H1 (cell line): Measurements from ENCODE around the gene MCF2L. TPM values are rescaled to one million over a fixed set of nuclear protein-coding genes. Genes with fewer than 3 reads are reported as not detected.

Experiments used
- CTCF ChIA-PET: fragments of 300-600 bp; sonication (Branson Sonifier 250); formaldehyde crosslinking; loops from one replicate; lab custom pipeline; 2021; ENCODE audit not compliant: partially characterized antibody; lab: Charles Lee
- POLR2A ChIA-PET: fragments of 300-600 bp; sonication (Branson Sonifier 250); formaldehyde crosslinking; loops from one replicate; lab custom pipeline; 2021; ENCODE audit warnings: inconsistent platforms; ENCODE audit not compliant: partially characterized antibody; lab: Charles Lee
- DNase-seq, 2 experiments: peaks; one replicate each; pipeline versions ENCODE4 v3.0.0 to v3.0.0-alpha.2; 2010 to 2022; ENCODE audit warnings: low spot score in 2 of 2, low read depth in 1 of 2, mixed read lengths in 1 of 2
- FAIRE-seq: peaks from 2 replicates; lab custom pipeline; 2011; peaks lifted over from hg19 to GRCh38; lab: Jason Lieb, UNC
- H2AFZ ChIP-seq: 2 replicates; pipeline ENCODE4 v1.8.1; 2012; ENCODE audit warnings: low read length, inconsistent platforms
- H2AK5ac ChIP-seq: 2 replicates; pipeline ENCODE4 v1.6.1; 2013; ENCODE audit warnings: low read depth, low read length
- H2BK120ac ChIP-seq: replicated peaks from 2 replicates; pipeline ENCODE3; 2013; ENCODE audit warnings: low read depth, low read length, inconsistent platforms
- H2BK12ac ChIP-seq: 2 replicates; pipeline ENCODE4 v1.6.1; 2013; ENCODE audit warnings: low read depth, low read length
- H2BK15ac ChIP-seq: 2 replicates; pipeline ENCODE4 v1.6.1; 2013; ENCODE audit warnings: low read length
- H2BK20ac ChIP-seq: 2 replicates; pipeline ENCODE4 v1.6.1; 2013; ENCODE audit warnings: low read length
- H2BK5ac ChIP-seq: 2 replicates; pipeline ENCODE4 v1.6.1; 2013; ENCODE audit warnings: low read depth, low read length
- H3K14ac ChIP-seq: 2 replicates; pipeline ENCODE4 v1.6.1; 2013; ENCODE audit warnings: inconsistent platforms; ENCODE audit not compliant: insufficient read length
- H3K18ac ChIP-seq: 2 replicates; pipeline ENCODE4 v1.6.1; 2013; ENCODE audit warnings: low read length; ENCODE audit errors: extremely low read depth
- H3K23ac ChIP-seq: 2 replicates; pipeline ENCODE4 v1.6.1; 2013; ENCODE audit warnings: inconsistent platforms; ENCODE audit not compliant: insufficient read length
- H3K23me2 ChIP-seq: 2 replicates; pipeline ENCODE4 v1.6.1; 2013; ENCODE audit warnings: low read depth, low read length
- H3K27ac ChIP-seq: 2 replicates; pipeline ENCODE4 v1.6.1; 2011; ENCODE audit warnings: low read depth, low read length, inconsistent platforms
- H3K27me3 ChIP-seq, 4 experiments: replicated peaks in 1 of 4; 1 replicate in 1 of 4; 2 replicates in 3 of 4; pipeline versions ENCODE4 v1.6.1 to v1.8.1; 2011 to 2013; ENCODE audit warnings: low read length in 3 of 4, mild to moderate bottlenecking in 3 of 4, inconsistent platforms in 2 of 4, mixed read lengths in 2 of 4, moderate library complexity in 1 of 4; ENCODE audit not compliant: control insufficient read depth in 3 of 4, insufficient read depth in 3 of 4; ENCODE audit errors: extremely low read depth in 1 of 4
- H3K36me3 ChIP-seq, 4 experiments: 2 replicates each; pipeline versions ENCODE4 v1.6.1 to v1.8.1; 2011 to 2013; ENCODE audit warnings: mild to moderate bottlenecking in 4 of 4, low read length in 3 of 4, moderate library complexity in 2 of 4, control low read depth in 1 of 4, inconsistent platforms in 1 of 4; ENCODE audit not compliant: insufficient read depth in 4 of 4, control insufficient read depth in 2 of 4
- H3K4ac ChIP-seq: replicated peaks from 2 replicates; pipeline ENCODE3; 2013; ENCODE audit warnings: low read length, low read depth, mixed read lengths, inconsistent platforms; ENCODE audit not compliant: insufficient read length
- H3K4me1 ChIP-seq, 4 experiments: replicated peaks in 1 of 4; 1 replicate in 1 of 4; 2 replicates in 3 of 4; pipeline versions ENCODE4 v1.6.1 to v1.8.1; 2011 to 2013; ENCODE audit warnings: low read length in 3 of 4, inconsistent platforms in 2 of 4, mixed read lengths in 1 of 4; ENCODE audit not compliant: insufficient read depth in 4 of 4, control insufficient read depth in 3 of 4
- H3K4me2 ChIP-seq, 2 experiments: 2 replicates each; pipeline versions ENCODE4 v1.6.1 to v1.8.1; 2011 to 2013; ENCODE audit warnings: low read depth in 2 of 2, low read length in 2 of 2, control low read depth in 1 of 2, inconsistent platforms in 1 of 2, mild to moderate bottlenecking in 1 of 2; ENCODE audit not compliant: insufficient read depth in 1 of 2
- H3K4me3 ChIP-seq, 4 experiments: fragments of 200-600, 300-600 bp in 1 of 4; sonication (generic), shearing (Covaris generic), sonication (Bioruptor Twin) in 1 of 4; 2 replicates each; pipeline versions ENCODE4 v1.5.1 to v1.8.1; 2011 to 2016; ENCODE audit warnings: low read length in 4 of 4, low read depth in 3 of 4, control low read depth in 2 of 4, inconsistent platforms in 2 of 4, mild to moderate bottlenecking in 2 of 4, mixed read lengths in 1 of 4, moderate library complexity in 1 of 4; ENCODE audit not compliant: insufficient read depth in 2 of 4; ENCODE audit errors: extremely low read depth in 1 of 4
- H3K56ac ChIP-seq: replicated peaks from 2 replicates; pipeline ENCODE3; 2013; ENCODE audit warnings: low read depth, mild to moderate bottlenecking, mixed read lengths, low read length, inconsistent platforms; ENCODE audit not compliant: insufficient read length
- H3K79me1 ChIP-seq: 2 replicates; pipeline ENCODE4 v1.6.1; 2013; ENCODE audit warnings: low read depth, low read length, control low read depth
- H3K79me2 ChIP-seq, 2 experiments: 2 replicates each; pipeline versions ENCODE4 v1.6.1 to v1.8.1; 2012 to 2013; ENCODE audit warnings: low read length in 2 of 2, mild to moderate bottlenecking in 2 of 2, inconsistent platforms in 1 of 2; ENCODE audit not compliant: insufficient read depth in 2 of 2, control insufficient read depth in 1 of 2
- H3K9ac ChIP-seq, 4 experiments: replicated peaks in 1 of 4; 1 replicate in 1 of 4; 2 replicates in 3 of 4; pipeline versions ENCODE4 v1.6.1 to v1.8.1; 2011 to 2013; ENCODE audit warnings: low read depth in 3 of 4, low read length in 3 of 4, control low read depth in 2 of 4, mild to moderate bottlenecking in 2 of 4, moderate library complexity in 2 of 4, inconsistent platforms in 1 of 4; ENCODE audit errors: extremely low read depth in 1 of 4
- H3K9me3 ChIP-seq, 2 experiments: 2 replicates each; pipeline versions ENCODE4 v1.6.1 to v1.8.1; 2012 to 2013; ENCODE audit warnings: mild to moderate bottlenecking in 2 of 2, moderate library complexity in 2 of 2, control low read depth in 1 of 2, inconsistent platforms in 1 of 2, low read depth in 1 of 2, low read length in 1 of 2, mixed read lengths in 1 of 2; ENCODE audit not compliant: insufficient read depth in 2 of 2
- H4K20me1 ChIP-seq, 2 experiments: replicated peaks in 1 of 2; 2 replicates each; pipeline versions ENCODE3 to v1.8.1; 2011 to 2013; ENCODE audit warnings: inconsistent platforms in 2 of 2, low read length in 2 of 2, mild to moderate bottlenecking in 1 of 2; ENCODE audit not compliant: insufficient read depth in 2 of 2, control insufficient read depth in 1 of 2
- H4K5ac ChIP-seq: 2 replicates; pipeline ENCODE4 v1.6.1; 2013; ENCODE audit warnings: low read length, low read depth, mixed read lengths, inconsistent platforms; ENCODE audit not compliant: insufficient read length
- H4K8ac ChIP-seq: 2 replicates; pipeline ENCODE4 v1.8.0; 2013; ENCODE audit warnings: mild to moderate bottlenecking, moderate library complexity, low read length, inconsistent platforms; ENCODE audit not compliant: insufficient read depth; ENCODE audit errors: extremely low read depth
- H4K91ac ChIP-seq: replicated peaks from 2 replicates; pipeline ENCODE3; 2013; ENCODE audit warnings: low read length, mixed read lengths, inconsistent platforms; ENCODE audit not compliant: insufficient read length
- BACH1 ChIP-seq: IDR thresholded peaks from 2 replicates; pipeline ENCODE4 v1.6.1; 2012; ENCODE audit warnings: low read length, improper control_type of control experiment
- CBX5 ChIP-seq: fragments of 300-800, 300-1000 bp; sonication (generic); IDR thresholded peaks from 2 replicates; pipeline ENCODE4 v1.7.1; 2016; ENCODE audit warnings: antibody characterized with exemption, low read length, low read depth
- CEBPB ChIP-seq: IDR thresholded peaks from 2 replicates; pipeline ENCODE4 v1.6.1; 2012; ENCODE audit warnings: low read depth, low read length
- CHD2 ChIP-seq: IDR thresholded peaks from 2 replicates; pipeline ENCODE4 v1.6.1; 2012; ENCODE audit warnings: low read length, improper control_type of control experiment
- E2F6 ChIP-seq: IDR thresholded peaks from 2 replicates; pipeline ENCODE4 v1.6.1; 2012; ENCODE audit warnings: inconsistent platforms
- EGR1 ChIP-seq: IDR thresholded peaks from 2 replicates; pipeline ENCODE4 v1.6.1; 2011; ENCODE audit warnings: low read depth, low read length, borderline replicate concordance
- FOSL1 ChIP-seq: IDR thresholded peaks from 2 replicates; pipeline ENCODE4 v1.6.1; 2011; ENCODE audit warnings: mild to moderate bottlenecking, low read depth, low read length, moderate library complexity; ENCODE audit not compliant: insufficient read depth
- GABPA ChIP-seq: IDR thresholded peaks from 2 replicates; pipeline ENCODE4 v1.6.1; 2011; ENCODE audit warnings: mild to moderate bottlenecking, low read length, moderate library complexity, borderline replicate concordance; ENCODE audit not compliant: insufficient read depth
- GTF2F1 ChIP-seq: IDR thresholded peaks from 2 replicates; pipeline ENCODE4 v1.6.1; 2012; ENCODE audit warnings: low read depth, low read length, improper control_type of control experiment, borderline replicate concordance
- HDAC6 ChIP-seq: IDR thresholded peaks from one replicate; pipeline ENCODE4 v1.7.1; 2012; ENCODE audit warnings: low read depth, mild to moderate bottlenecking, inconsistent platforms, low read length, moderate library complexity
- POLR2AphosphoS5 ChIP-seq: IDR thresholded peaks from 2 replicates; pipeline ENCODE4 v1.6.1; 2011; ENCODE audit warnings: low read depth, low read length
- RAD21 ChIP-seq, 2 experiments: IDR thresholded peaks in 1 of 2; conservative IDR thresholded peaks in 1 of 2; 2 replicates each; pipeline ENCODE4 v1.6.1; 2011; ENCODE audit warnings: low read depth in 2 of 2, low read length in 2 of 2, improper control_type of control experiment in 1 of 2, inconsistent platforms in 1 of 2, mild to moderate bottlenecking in 1 of 2, moderate library complexity in 1 of 2
- WGBS, 2 experiments: shearing (Covaris generic) in 1 of 2; methylation state at CpG; one replicate each; pipeline versions ENCODE4 v1.1.6 to v1.1.7; 2013 to 2015; ENCODE audit warnings: low lambda C conversion rate in 2 of 2, mixed read lengths in 2 of 2, inconsistent platforms in 1 of 2, low coverage in 1 of 2, missing lambda C conversion rate in 1 of 2; ENCODE audit not compliant: insufficient replicate concordance in 2 of 2, insufficient coverage in 1 of 2, insufficient read length in 1 of 2; ENCODE audit errors: extremely low coverage in 1 of 2, missing lambda C conversion rate in 1 of 2; 5-methylcytosine and 5-hydroxymethylcytosine counted together
- polyA plus RNA-seq, 7 experiments: library from polyadenylated mRNA; depleted of rRNA in 3 of 7; stranded (reverse) in 5 of 7; unstranded in 2 of 7; fragments of >200 nt in 5 of 7; fragments of 200-250 nt in 2 of 7; gene quantifications; 1 replicate in 5 of 7; 2 replicates in 1 of 7; 4 replicates in 1 of 7; pipeline versions ENCODE4 v1.2.1 to v1.2.3, GENCODE V29; 2011 to 2013; ENCODE audit warnings: missing spikeins in 2 of 7, mixed read lengths in 2 of 7
- total RNA-seq: library from RNA; stranded (reverse); fragmentation: NEBNext Ultra II Directional; extraction: Animal tissue kit (Norgen Biotek cat#: 25700); gene quantifications from 2 replicates; pipeline ENCODE4 v1.2.1, GENCODE V29; 2021

Gene MCF2L
- total and polyA plus RNA-seq, 2 of the 8 experiments (the other 6 are each of a cell fraction or from before 2014, with no cell fraction given), result 10.1 to 24.4 TPM

- Histone ChIP-seq H3K9me3 (no peaks in the 10 kb centered on the region), H3K4me2 (no peak overlapping the region)
- no peak for DNase-seq
Observed at GRCh38 chr13:113084943-113085540, 116.0 kb downstream of the MCF2L start.

More at GRCh38 chr13:113084943-113085540, 116.0 kb downstream of the MCF2L start:
- H3K9ac ChIP-seq, result no peak overlapping the region
- no peak overlapping the region for H3K14ac ChIP-seq
- H2BK120ac ChIP-seq, result no peak overlapping the region
- no peak overlapping the region for H4K5ac ChIP-seq
- no peak overlapping the region for H2BK5ac ChIP-seq
- no peak overlapping the region for H3K56ac ChIP-seq
- no peak overlapping the region for H2AK5ac ChIP-seq
- CTCF ChIA-PET, result interaction anchor here (0.6 to 4.3 kb wide), 27 partner anchors 8 to 485 kb away, joined by 3 to 30 read pairs (median 6); partner anchors contain the start of gene MCF2L
- no peaks in the 10 kb centered on the region for H3K27me3 ChIP-seq
- no peak overlapping the region for H3K4ac ChIP-seq
- H3K23ac ChIP-seq, result no peak overlapping the region
- TF ChIP-seq GABPA (no peak), E2F6 (no peak), GTF2F1 (no peak), POLR2AphosphoS5 (no peak), RAD21 (IDR thresholded peaks at IDR 0.05 in 1 of 2, conservative IDR thresholded peaks at IDR 0.05 in 1 of 2; ENCODE audit: low read depth in 2 of 2, low read length in 2 of 2) (no peak), EGR1 (no peak), HDAC6 (no peak), FOSL1 (no peak), CBX5 (no peak), BACH1 (no peak), CHD2 (no peak), CEBPB (no peak)
- H2AFZ ChIP-seq, result no peak overlapping the region
- H3K4me3 ChIP-seq, result no peak overlapping the region
- H2BK15ac ChIP-seq, result no peak overlapping the region
- no peaks in the 10 kb centered on the region for H3K79me1 ChIP-seq
- H3K79me2 ChIP-seq, result no peaks in the 10 kb centered on the region
- no peak overlapping the region for H4K8ac ChIP-seq
- H3K23me2 ChIP-seq, result peaks cover under 1% of the 10 kb centered on the region; the same call in 1 of the 2 replicates
- no peak overlapping the region for H4K91ac ChIP-seq
- no peaks in the 10 kb centered on the region for H4K20me1 ChIP-seq
- peaks cover 3 to 8% (median 4%) of the 10 kb centered on the region in 4 experiments; a peak in 4 of 8 replicates for H3K36me3 ChIP-seq
- no peak overlapping the region for H2BK12ac ChIP-seq
- H3K4me1 ChIP-seq, result peaks cover 0 to 5% (median 3%) of the 10 kb centered on the region in 4 experiments; a peak in 2 of 7 replicates
- H3K27ac ChIP-seq, result no peak overlapping the region
- no peak for FAIRE-seq
- no peak overlapping the region for H2BK20ac ChIP-seq
- no peak overlapping the region for H3K18ac ChIP-seq
- POLR2A ChIA-PET, result interaction anchor here (0.7 to 1.4 kb wide), 3 partner anchors 32 to 90 kb away, joined by 3 to 6 read pairs (median 3); no protein-coding TSS in a partner anchor
- WGBS, 2 experiments, result 90% methylated on average over 20 of the region's 24 CpGs; no CpG with 5 or more reads in 1 of the 2 experiments
